GM18519 (cell line): ENCODE measurements around the gene SPATA13.
A peak's percentile ranks its signal among the peaks of the same experiment; 100 is the strongest.
"Not testable (repeated sequence)": the region's sequence is repeated elsewhere in the genome, so short reads cannot be mapped to it uniquely, and the experiment has no call there.

Experiments used
- ATAC-seq: cut with Tn5 transposase; IDR thresholded peaks from one replicate; pipeline ENCODE4 v1.9.1; 2021; ENCODE audit warnings: mild to moderate bottlenecking, moderate library complexity; ENCODE audit not compliant: unreplicated experiment, low FRiP score

SPATA13 gene

GRCh38 chr13:24160458-24161009 is at the start of gene SPATA13:
TSS of gene SPATA13 (plus strand) at chr13:24160720. CDS start at chr13:24222930, 62,210 bp downstream.
- peak; percentile 64 for ATAC-seq

- ATAC-seq = no peak
These were observed 47.7 kb upstream of the SPATA13 start for GRCh38 chr13:24112791-24113190.

GRCh38 chr13:24115671-24116070 is 44.8 kb upstream of the SPATA13 start:
- no peak for ATAC-seq

- ATAC-seq = no peak
These were observed 44.4 kb upstream of the SPATA13 start for GRCh38 chr13:24116131-24116530.

GRCh38 chr13:24118576-24118975 is 41.9 kb upstream of the SPATA13 start:
- ATAC-seq = no peak

- no peak for ATAC-seq
These were observed 40.7 kb upstream of the SPATA13 start for GRCh38 chr13:24119626-24120508.

- ATAC-seq = not testable (repeated sequence)
These were observed 38.5 kb upstream of the SPATA13 start for GRCh38 chr13:24122045-24122444.

- no peak for ATAC-seq
These were observed 38.0 kb upstream of the SPATA13 start for GRCh38 chr13:24122569-24122968.

- no peak for ATAC-seq
These were observed 36.8 kb upstream of the SPATA13 start for GRCh38 chr13:24123761-24124160.

- ATAC-seq = peak; percentile 73
These were observed 35.6 kb upstream of the SPATA13 start for GRCh38 chr13:24124789-24125476.

GRCh38 chr13:24127116-24127631 is 33.3 kb upstream of the SPATA13 start:
- peak; percentile 64 for ATAC-seq

- no peak for ATAC-seq
These were observed 32.4 kb upstream of the SPATA13 start for GRCh38 chr13:24128112-24128511.

GRCh38 chr13:24128962-24129361 is 31.6 kb upstream of the SPATA13 start:
- no peak for ATAC-seq

- ATAC-seq = no peak
These were observed 30.4 kb upstream of the SPATA13 start for GRCh38 chr13:24129914-24130774.

- ATAC-seq = no peak
These were observed 28.8 kb upstream of the SPATA13 start for GRCh38 chr13:24131749-24132148.

- ATAC-seq = no peak
These were observed 27.3 kb upstream of the SPATA13 start for GRCh38 chr13:24133021-24133795.

GRCh38 chr13:24134231-24134630 is 26.3 kb upstream of the SPATA13 start:
- no peak for ATAC-seq

GRCh38 chr13:24134757-24135156 is 25.8 kb upstream of the SPATA13 start:
- no peak for ATAC-seq

GRCh38 chr13:24135674-24136300 is 24.7 kb upstream of the SPATA13 start:
- no peak for ATAC-seq
